ENCODE measurements around the gene ARL13B.

GRCh38 chr3:94065819-94066480 is 86.0 kb downstream of the ARL13B start:
- TF ChIP-seq CTCF (conservative IDR thresholded peaks at IDR 0.05 in 1 of 2, IDR thresholded peaks at IDR 0.05 in 1 of 2; ENCODE audit: low read depth in 1 of 2, low read length in 2 of 2) (no peak), EZH2 (IDR thresholded peaks at IDR 0.05; ENCODE audit: low read length, missing control alignments) (no peak)

Measured in fibroblast of lung (primary cell).